ENCODE data around the gene PLCB1. TPM values are rescaled to one million over a fixed set of nuclear protein-coding genes. Genes with fewer than 3 reads are reported as not detected.

PLCB1 gene
- polyA plus RNA-seq, 1 donor (not counting 4 experiments of a cell fraction or from before 2014, with no cell fraction given): 0.37 TPM

GRCh38 chr20:8573686-8574085, 441.6 kb downstream of the PLCB1 start:
- FAIRE-seq (no peak), DNase-seq (ENCODE audit: low read depth, low spot score) (no peak)
- Histone ChIP-seq H2AFZ (ENCODE audit: control insufficient read depth, low read length) (no peak overlapping the region), H3K4me2 (ENCODE audit: control insufficient read depth, extremely low read depth, insufficient read depth, low read depth, low read length) (no peak overlapping the region), H3K79me2 (ENCODE audit: control insufficient read depth, insufficient read depth, low read length) (no peaks in the 10 kb centered on the region), H3K36me3 (ENCODE audit: control insufficient read depth in 2 of 2, extremely low read depth in 1 of 2, insufficient read depth in 2 of 2, low read length in 2 of 2) (no peaks in the 10 kb centered on the region), H3K9ac (ENCODE audit: control insufficient read depth, extremely low read depth, insufficient read depth, low read length) (no peak overlapping the region), H3K9me1 (ENCODE audit: control insufficient read depth, extremely low read depth, insufficient read depth, low read length) (no peaks in the 10 kb centered on the region), H3K4me3 (ENCODE audit: control insufficient read depth in 2 of 3, extremely low read depth in 1 of 3, insufficient read depth in 2 of 3, low read depth in 1 of 3, low read length in 3 of 3) (no peak overlapping the region), H3K4me1 (ENCODE audit: control insufficient read depth, extremely low read depth, insufficient read depth, low read length) (no peaks in the 10 kb centered on the region), H3K9me3 (ENCODE audit: control insufficient read depth, low read depth, low read length) (no peaks in the 10 kb centered on the region), H4K20me1 (ENCODE audit: control insufficient read depth, extremely low read depth, insufficient read depth, low read length) (no peaks in the 10 kb centered on the region), H3K27me3 (ENCODE audit: control insufficient read depth, extremely low read depth, insufficient read depth, low read length) (no peaks in the 10 kb centered on the region), H3K27ac (ENCODE audit: control insufficient read depth, insufficient read depth, low read length) (no peak overlapping the region)
- TF ChIP-seq CTCF (optimal IDR thresholded peaks at IDR 0.05 in 1 of 3, IDR thresholded peaks at IDR 0.05 in 1 of 3, conservative IDR thresholded peaks at IDR 0.05 in 1 of 3; ENCODE audit: extremely low read depth in 1 of 3, insufficient read depth in 2 of 3, low read length in 3 of 3): no peak
- TF ChIP-seq EZH2 (IDR thresholded peaks at IDR 0.05; ENCODE audit: low read length): no peak
- dilution Hi-C loops (cut with MboI; ENCODE audit: extremely low pct_ligation_motif_present, low sequenced_read_pairs): no loop called here

GRCh38 chr20:8575114-8575513, 443.0 kb downstream of the PLCB1 start:
- no peaks in the 10 kb centered on the region for H3K9me3 ChIP-seq (ENCODE audit: control insufficient read depth, low read depth, low read length)
- TF ChIP-seq EZH2 (IDR thresholded peaks at IDR 0.05; ENCODE audit: low read length): no peak
- TF ChIP-seq CTCF (optimal IDR thresholded peaks at IDR 0.05 in 1 of 3, IDR thresholded peaks at IDR 0.05 in 1 of 3, conservative IDR thresholded peaks at IDR 0.05 in 1 of 3; ENCODE audit: extremely low read depth in 1 of 3, insufficient read depth in 2 of 3, low read length in 3 of 3): no peak
- H3K4me1 ChIP-seq (ENCODE audit: control insufficient read depth, extremely low read depth, insufficient read depth, low read length): no peaks in the 10 kb centered on the region
- DNase-seq (ENCODE audit: low read depth, low spot score) (no peak), FAIRE-seq (no peak)
- H3K36me3 ChIP-seq (ENCODE audit: control insufficient read depth in 2 of 2, extremely low read depth in 1 of 2, insufficient read depth in 2 of 2, low read length in 2 of 2): no peaks in the 10 kb centered on the region
- H4K20me1 ChIP-seq (ENCODE audit: control insufficient read depth, extremely low read depth, insufficient read depth, low read length): no peaks in the 10 kb centered on the region
- no peaks in the 10 kb centered on the region for H3K79me2 ChIP-seq (ENCODE audit: control insufficient read depth, insufficient read depth, low read length)
- dilution Hi-C loops (cut with MboI; ENCODE audit: extremely low pct_ligation_motif_present, low sequenced_read_pairs): no loop called here
- H3K27ac ChIP-seq (ENCODE audit: control insufficient read depth, insufficient read depth, low read length): no peak overlapping the region
- no peaks in the 10 kb centered on the region for H3K27me3 ChIP-seq (ENCODE audit: control insufficient read depth, extremely low read depth, insufficient read depth, low read length)
- H2AFZ ChIP-seq (ENCODE audit: control insufficient read depth, low read length): no peak overlapping the region
- H3K4me3 ChIP-seq (ENCODE audit: control insufficient read depth in 2 of 3, extremely low read depth in 1 of 3, insufficient read depth in 2 of 3, low read depth in 1 of 3, low read length in 3 of 3): no peak overlapping the region
- no peak overlapping the region for H3K4me2 ChIP-seq (ENCODE audit: control insufficient read depth, extremely low read depth, insufficient read depth, low read depth, low read length)
- no peaks in the 10 kb centered on the region for H3K9me1 ChIP-seq (ENCODE audit: control insufficient read depth, extremely low read depth, insufficient read depth, low read length)
- no peak overlapping the region for H3K9ac ChIP-seq (ENCODE audit: control insufficient read depth, extremely low read depth, insufficient read depth, low read length)

Measured in keratinocyte (primary cell).